Measurements from ENCODE around the gene ISCU. TPM values are rescaled to one million over a fixed set of nuclear protein-coding genes. Genes with fewer than 3 reads are reported as not detected.

Gene ISCU
- total RNA-seq, 2 donors from 2014 or later: 63.1 to 66.0 TPM

DNA sequence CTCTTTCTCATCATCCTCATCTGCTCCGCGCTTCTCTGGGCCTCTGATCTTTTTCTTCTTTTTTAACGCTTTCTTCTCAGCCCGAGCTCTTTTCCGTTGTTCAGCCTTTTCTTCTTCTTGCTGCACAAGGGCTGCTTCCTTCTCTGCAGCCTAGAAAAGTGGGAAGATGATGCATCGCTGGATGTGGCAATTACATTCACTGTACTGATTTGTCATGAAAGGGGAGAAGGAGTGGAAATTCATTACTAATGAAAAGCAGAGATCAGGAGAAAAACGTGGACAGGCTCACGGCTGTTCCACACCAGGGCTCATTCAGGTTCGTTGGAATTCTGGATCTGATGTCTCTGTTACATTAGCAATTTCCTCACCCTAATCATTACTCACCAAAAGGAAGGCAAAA, 32.2 kb upstream of the ISCU start:
- DNase-seq: no peak
- no peak overlapping the region for H3K27ac Mint-ChIP-seq
- H3K4me1 ChIP-seq (ENCODE audit: control insufficient read depth, insufficient read depth, low read length): no peaks in the 10 kb centered on the region
- peaks cover 83% of the 10 kb centered on the region for H3K36me3 ChIP-seq (ENCODE audit: control insufficient read depth, insufficient read depth, low read length)
- no peaks in the 10 kb centered on the region for H3K9me3 ChIP-seq (ENCODE audit: control insufficient read depth, low read length)
- no peaks in the 10 kb centered on the region for H3K27me3 Mint-ChIP-seq (ENCODE audit: insufficient read depth)
- H3K4me3 Mint-ChIP-seq: no peak overlapping the region
- H3K27me3 ChIP-seq (ENCODE audit: control insufficient read depth, insufficient read depth, low read length, poor library complexity, severe bottlenecking): no peaks in the 10 kb centered on the region
- TF ChIP-seq, protein P1, sequence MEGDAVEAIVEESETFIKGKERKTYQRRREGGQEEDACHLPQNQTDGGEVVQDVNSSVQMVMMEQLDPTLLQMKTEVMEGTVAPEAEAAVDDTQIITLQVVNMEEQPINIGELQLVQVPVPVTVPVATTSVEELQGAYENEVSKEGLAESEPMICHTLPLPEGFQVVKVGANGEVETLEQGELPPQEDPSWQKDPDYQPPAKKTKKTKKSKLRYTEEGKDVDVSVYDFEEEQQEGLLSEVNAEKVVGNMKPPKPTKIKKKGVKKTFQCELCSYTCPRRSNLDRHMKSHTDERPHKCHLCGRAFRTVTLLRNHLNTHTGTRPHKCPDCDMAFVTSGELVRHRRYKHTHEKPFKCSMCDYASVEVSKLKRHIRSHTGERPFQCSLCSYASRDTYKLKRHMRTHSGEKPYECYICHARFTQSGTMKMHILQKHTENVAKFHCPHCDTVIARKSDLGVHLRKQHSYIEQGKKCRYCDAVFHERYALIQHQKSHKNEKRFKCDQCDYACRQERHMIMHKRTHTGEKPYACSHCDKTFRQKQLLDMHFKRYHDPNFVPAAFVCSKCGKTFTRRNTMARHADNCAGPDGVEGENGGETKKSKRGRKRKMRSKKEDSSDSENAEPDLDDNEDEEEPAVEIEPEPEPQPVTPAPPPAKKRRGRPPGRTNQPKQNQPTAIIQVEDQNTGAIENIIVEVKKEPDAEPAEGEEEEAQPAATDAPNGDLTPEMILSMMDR (conservative IDR thresholded peaks at IDR 0.05): no peak
- H3K27ac ChIP-seq (ENCODE audit: low read depth, low read length): no peak overlapping the region
- no peaks in the 10 kb centered on the region for H3K4me1 Mint-ChIP-seq
- H3K9me3 Mint-ChIP-seq: no peaks in the 10 kb centered on the region
- 89 to 99% methylated on average over 9 of the region's 9 CpGs for WGBS, 2 experiments (ENCODE audit: insufficient coverage in 1 of 2, insufficient read length in 1 of 2)
- peaks cover 76% of the 10 kb centered on the region for H3K36me3 Mint-ChIP-seq (ENCODE audit: low read depth)
- no peak overlapping the region for H3K4me3 ChIP-seq (ENCODE audit: low read length)
- H3K9ac ChIP-seq (ENCODE audit: extremely low read depth, low read length, poor library complexity, severe bottlenecking): no peak overlapping the region

DNA sequence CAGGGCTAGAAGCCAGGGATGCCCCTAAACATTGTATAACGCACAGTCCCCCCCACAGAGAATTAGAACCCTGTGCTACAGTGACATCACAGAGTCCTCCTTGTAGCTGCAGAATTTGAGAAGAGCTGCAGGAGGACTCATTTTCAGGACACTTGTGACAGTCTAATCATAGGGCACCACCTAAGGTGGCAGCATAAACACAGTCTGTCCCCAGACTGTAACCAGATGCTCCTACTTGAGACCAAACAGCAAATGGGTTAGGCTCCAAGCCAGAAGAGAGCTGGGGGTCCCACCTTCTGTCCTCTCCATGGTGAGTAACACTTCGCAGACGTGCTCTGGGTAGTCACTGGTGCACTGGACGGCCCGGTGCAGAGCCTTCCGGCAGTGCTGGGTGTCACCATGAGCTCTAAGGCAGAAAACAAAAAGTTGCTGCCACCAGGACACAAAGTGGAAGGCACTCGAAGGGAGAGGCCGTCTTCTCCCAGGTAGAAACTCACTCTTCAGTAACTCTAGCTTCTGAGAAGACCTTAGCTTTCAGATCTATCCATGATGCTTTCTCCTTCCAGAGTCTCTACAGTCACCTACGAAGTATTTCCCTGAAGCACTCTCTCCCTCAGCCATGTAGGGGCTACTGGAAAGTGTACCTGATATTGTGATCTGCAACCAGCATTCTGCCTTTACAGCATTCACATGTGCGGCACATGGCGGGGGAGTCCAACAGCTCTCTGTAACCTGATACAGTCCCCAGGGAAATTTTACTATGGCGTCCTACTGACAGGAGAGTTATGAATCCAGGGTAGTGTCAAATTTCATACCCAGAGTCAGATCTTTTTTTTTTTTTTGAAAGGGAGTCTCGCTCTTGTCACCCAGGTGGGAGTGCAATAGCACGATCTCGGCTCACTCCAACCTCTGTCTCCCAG, 30.2 kb upstream of the ISCU start:
- Histone ChIP-seq H3K4me3 (ENCODE audit: low read length) (no peak overlapping the region), H3K9me3 (ENCODE audit: control insufficient read depth, low read length) (no peaks in the 10 kb centered on the region), H3K27ac (ENCODE audit: low read depth, low read length) (no peak overlapping the region), H3K27me3 (ENCODE audit: control insufficient read depth, insufficient read depth, low read length, poor library complexity, severe bottlenecking) (no peaks in the 10 kb centered on the region), H3K9ac (ENCODE audit: extremely low read depth, low read length, poor library complexity, severe bottlenecking) (no peak overlapping the region), H3K4me1 (ENCODE audit: control insufficient read depth, insufficient read depth, low read length) (no peaks in the 10 kb centered on the region), H3K36me3 (ENCODE audit: control insufficient read depth, insufficient read depth, low read length) (peaks cover 83% of the 10 kb centered on the region)
- DNase-seq: no peak
- Mint-ChIP-seq H3K27ac (no peak overlapping the region), H3K4me1 (no peaks in the 10 kb centered on the region), H3K27me3 (ENCODE audit: insufficient read depth) (no peaks in the 10 kb centered on the region), H3K9me3 (no peaks in the 10 kb centered on the region), H3K36me3 (ENCODE audit: low read depth) (peaks cover 74% of the 10 kb centered on the region), H3K4me3 (no peak overlapping the region)
- TF ChIP-seq, protein P1 (conservative IDR thresholded peaks at IDR 0.05): no peak
- 93 to 94% methylated on average over 10 to 15 of the region's 15 CpGs for WGBS, 2 experiments (ENCODE audit: insufficient coverage in 1 of 2, insufficient read length in 1 of 2)

DNA sequence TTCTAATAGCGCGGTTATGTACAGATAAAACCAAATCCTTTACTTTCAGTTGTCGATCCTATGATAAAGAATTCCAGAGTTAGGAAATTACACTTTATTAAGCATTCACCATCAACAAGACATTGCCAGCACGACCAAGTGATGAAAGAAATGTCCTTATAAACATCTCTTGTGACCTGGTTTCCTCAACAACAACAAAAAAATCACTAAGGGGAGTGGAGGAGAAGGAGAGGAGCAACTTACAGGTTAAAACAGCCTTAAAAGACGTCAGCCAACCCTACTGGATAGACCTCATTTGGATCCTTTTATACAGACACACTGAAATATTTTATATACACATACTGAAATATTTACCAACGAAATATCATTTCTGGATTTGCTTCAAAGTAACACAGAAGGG, 24.2 kb upstream of the ISCU start:
- Histone ChIP-seq H3K9me3 (ENCODE audit: control insufficient read depth, low read length) (no peaks in the 10 kb centered on the region), H3K27ac (ENCODE audit: low read depth, low read length) (no peak overlapping the region), H3K4me3 (ENCODE audit: low read length) (no peak overlapping the region), H3K4me1 (ENCODE audit: control insufficient read depth, insufficient read depth, low read length) (no peaks in the 10 kb centered on the region), H3K9ac (ENCODE audit: extremely low read depth, low read length, poor library complexity, severe bottlenecking) (no peak overlapping the region), H3K36me3 (ENCODE audit: control insufficient read depth, insufficient read depth, low read length) (peaks cover 74% of the 10 kb centered on the region), H3K27me3 (ENCODE audit: control insufficient read depth, insufficient read depth, low read length, poor library complexity, severe bottlenecking) (no peaks in the 10 kb centered on the region)
- H3K27ac Mint-ChIP-seq: no peak overlapping the region
- TF ChIP-seq, protein P1 (conservative IDR thresholded peaks at IDR 0.05): no peak
- WGBS, 2 experiments (ENCODE audit: insufficient coverage in 1 of 2, insufficient read length in 1 of 2): 89 to 100% methylated on average over 1 to 6 of the region's 6 CpGs
- H3K4me1 Mint-ChIP-seq: no peaks in the 10 kb centered on the region
- no peak overlapping the region for H3K4me3 Mint-ChIP-seq
- H3K36me3 Mint-ChIP-seq (ENCODE audit: low read depth): peaks cover 63% of the 10 kb centered on the region
- no peaks in the 10 kb centered on the region for H3K27me3 Mint-ChIP-seq (ENCODE audit: insufficient read depth)
- H3K9me3 Mint-ChIP-seq: no peaks in the 10 kb centered on the region
- no peak for DNase-seq

Measured in endodermal cell (in vitro differentiated cells).